Measurements from ENCODE around the gene DTD1.
A peak's percentile ranks its signal among the peaks of the same experiment; 100 is the strongest.
"Not testable (repeated sequence)": the region's sequence is repeated elsewhere in the genome, so short reads cannot be mapped to it uniquely, and the experiment has no call there.

The DTD1 gene

DNA sequence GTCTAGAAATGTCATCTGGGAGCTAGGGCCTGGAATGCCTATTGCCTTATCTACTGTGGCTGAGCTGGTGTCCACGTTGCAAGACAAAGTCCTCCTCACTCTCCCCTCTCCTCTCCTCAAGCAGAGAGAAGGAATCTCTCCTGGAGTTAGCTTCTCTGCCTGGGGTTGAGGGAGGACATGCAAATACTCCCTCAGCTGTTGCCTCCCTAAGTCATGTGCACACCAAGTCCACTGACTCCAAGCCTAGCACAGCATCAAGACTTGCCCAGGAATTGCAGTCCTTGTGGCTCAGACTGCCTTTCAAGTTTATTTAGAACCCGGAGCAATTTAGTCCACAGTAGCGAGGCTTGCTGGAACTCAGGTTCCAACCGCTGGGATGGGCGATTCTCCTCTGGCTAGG, 187.8 kb downstream of the DTD1 start:
- no peaks in the 10 kb centered on the region for H3K27me3 ChIP-seq (ENCODE audit: control insufficient read depth, insufficient read depth, low read length)
- H3K4me3 ChIP-seq (ENCODE audit: low read length) = no peak overlapping the region
- no peak overlapping the region for H3K27ac ChIP-seq (ENCODE audit: low read depth, low read length)
- H3K4me1 ChIP-seq (ENCODE audit: control insufficient read depth, insufficient read depth, low read length) = peaks cover 2% of the 10 kb centered on the region
- no peak overlapping the region for H3K9ac ChIP-seq (ENCODE audit: low read length)
- no peaks in the 10 kb centered on the region for H3K36me3 ChIP-seq (ENCODE audit: control insufficient read depth, insufficient read depth, low read length)

- Histone ChIP-seq H3K36me3 (ENCODE audit: control insufficient read depth, insufficient read depth, low read length) (no peaks in the 10 kb centered on the region), H3K9ac (ENCODE audit: low read length) (no peak overlapping the region), H3K4me1 (ENCODE audit: control insufficient read depth, insufficient read depth, low read length) (peaks cover 2% of the 10 kb centered on the region), H3K27ac (ENCODE audit: low read depth, low read length) (no peak overlapping the region), H3K4me3 (ENCODE audit: low read length) (no peak overlapping the region), H3K27me3 (ENCODE audit: control insufficient read depth, insufficient read depth, low read length) (no peaks in the 10 kb centered on the region)
These were observed 191.0 kb downstream of the DTD1 start for GRCh38 chr20:18778690-18779392.

DNA sequence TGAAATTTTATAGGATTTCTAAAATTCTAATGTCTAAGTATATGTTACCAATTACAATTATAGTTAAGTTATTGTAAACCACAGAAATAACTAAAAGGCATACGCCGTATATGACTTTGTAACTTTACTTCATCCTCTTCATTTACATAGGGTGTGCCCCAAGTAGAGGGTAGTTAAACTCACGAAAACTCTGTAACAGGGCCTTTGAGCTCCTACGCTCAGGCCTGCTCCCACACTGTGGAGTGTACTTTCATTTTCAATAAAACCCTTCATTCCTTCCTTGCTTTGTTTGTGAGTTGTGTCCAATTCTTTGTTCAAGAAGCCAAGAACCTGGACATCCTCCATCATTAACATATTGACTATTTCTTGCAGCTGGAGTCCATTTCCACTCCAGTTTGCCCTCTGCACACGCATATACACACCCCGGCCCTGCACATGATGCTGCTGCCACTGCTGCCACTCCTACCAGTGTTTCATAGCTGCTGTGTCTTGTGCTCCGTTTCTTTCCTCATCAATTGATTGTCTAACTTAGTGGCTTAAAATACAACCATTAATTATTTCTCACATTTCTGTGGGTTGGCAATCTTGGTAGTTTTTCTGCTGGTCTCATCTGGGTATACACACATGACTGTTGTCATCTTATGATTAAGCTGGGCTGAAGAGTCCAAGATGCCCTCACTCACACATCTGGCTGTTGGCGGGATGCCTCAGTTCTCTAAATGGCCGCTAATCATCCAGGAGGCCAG, 192.7 kb downstream of the DTD1 start:
- Histone ChIP-seq H3K27me3 (ENCODE audit: control insufficient read depth, insufficient read depth, low read length) (no peaks in the 10 kb centered on the region), H3K27ac (ENCODE audit: low read depth, low read length) (no peak overlapping the region), H3K4me1 (ENCODE audit: control insufficient read depth, insufficient read depth, low read length) (no peaks in the 10 kb centered on the region), H3K36me3 (ENCODE audit: control insufficient read depth, insufficient read depth, low read length) (no peaks in the 10 kb centered on the region), H3K9ac (ENCODE audit: low read length) (no peak overlapping the region), H3K4me3 (ENCODE audit: low read length) (no peak overlapping the region)

DNA sequence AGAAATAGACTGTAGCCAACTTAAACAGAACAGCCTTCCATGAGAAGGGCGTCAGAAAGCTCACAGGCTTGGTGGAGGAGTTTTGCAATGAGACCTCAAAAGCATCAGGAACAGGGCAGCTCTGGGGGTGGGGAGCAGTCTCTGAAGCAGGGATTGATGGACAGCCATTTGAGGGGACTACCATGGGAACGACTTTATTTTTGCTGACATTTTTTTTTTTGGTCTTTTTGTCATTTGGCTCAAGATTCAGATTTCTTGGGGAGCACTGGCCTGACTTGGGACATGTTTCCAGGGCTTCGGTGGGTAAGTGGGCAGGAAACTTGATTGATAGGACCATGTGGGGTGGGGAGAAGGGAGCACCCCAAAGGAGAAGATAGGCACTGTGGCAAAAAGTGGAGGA, 193.7 kb downstream of the DTD1 start:
- Histone ChIP-seq H3K27me3 (ENCODE audit: control insufficient read depth, insufficient read depth, low read length) (no peaks in the 10 kb centered on the region), H3K27ac (ENCODE audit: low read depth, low read length) (no peak overlapping the region), H3K9ac (ENCODE audit: low read length) (no peak overlapping the region), H3K36me3 (ENCODE audit: control insufficient read depth, insufficient read depth, low read length) (no peaks in the 10 kb centered on the region), H3K4me1 (ENCODE audit: control insufficient read depth, insufficient read depth, low read length) (no peaks in the 10 kb centered on the region), H3K4me3 (ENCODE audit: low read length) (no peak overlapping the region)

GRCh38 chr20:18783385-18783959, 195.6 kb downstream of the DTD1 start:
- H3K27me3 ChIP-seq (ENCODE audit: control insufficient read depth, insufficient read depth, low read length) = no peaks in the 10 kb centered on the region
- no peaks in the 10 kb centered on the region for H3K4me1 ChIP-seq (ENCODE audit: control insufficient read depth, insufficient read depth, low read length)
- no peak overlapping the region for H3K27ac ChIP-seq (ENCODE audit: low read depth, low read length)
- no peak overlapping the region for H3K4me3 ChIP-seq (ENCODE audit: low read length)
- no peaks in the 10 kb centered on the region for H3K36me3 ChIP-seq (ENCODE audit: control insufficient read depth, insufficient read depth, low read length)
- no peak overlapping the region for H3K9ac ChIP-seq (ENCODE audit: low read length)

- H3K27me3 ChIP-seq (ENCODE audit: control insufficient read depth, insufficient read depth, low read length); H3K9ac ChIP-seq (ENCODE audit: low read length); H3K4me3 ChIP-seq (ENCODE audit: low read length); H3K27ac ChIP-seq (ENCODE audit: low read depth, low read length); H3K36me3 ChIP-seq (ENCODE audit: control insufficient read depth, insufficient read depth, low read length); H3K4me1 ChIP-seq (ENCODE audit: control insufficient read depth, insufficient read depth, low read length): not testable (repeated sequence)
These were observed 199.2 kb downstream of the DTD1 start for GRCh38 chr20:18787046-18787445.

GRCh38 chr20:18788021-18788420, 200.2 kb downstream of the DTD1 start:
- Histone ChIP-seq H3K4me3 (ENCODE audit: low read length) (no peak overlapping the region), H3K27ac (ENCODE audit: low read depth, low read length) (no peak overlapping the region), H3K36me3 (ENCODE audit: control insufficient read depth, insufficient read depth, low read length) (no peaks in the 10 kb centered on the region), H3K27me3 (ENCODE audit: control insufficient read depth, insufficient read depth, low read length) (no peaks in the 10 kb centered on the region), H3K9ac (ENCODE audit: low read length) (no peak overlapping the region), H3K4me1 (ENCODE audit: control insufficient read depth, insufficient read depth, low read length) (no peaks in the 10 kb centered on the region)

- no peaks in the 10 kb centered on the region for H3K36me3 ChIP-seq (ENCODE audit: control insufficient read depth, insufficient read depth, low read length)
- peaks cover 7% of the 10 kb centered on the region for H3K4me1 ChIP-seq (ENCODE audit: control insufficient read depth, insufficient read depth, low read length)
- no peak overlapping the region for H3K9ac ChIP-seq (ENCODE audit: low read length)
- H3K4me3 ChIP-seq (ENCODE audit: low read length) = no peak overlapping the region
- H3K27ac ChIP-seq (ENCODE audit: low read depth, low read length) = no peak overlapping the region
- H3K27me3 ChIP-seq (ENCODE audit: control insufficient read depth, insufficient read depth, low read length) = no peaks in the 10 kb centered on the region
These were observed 202.9 kb downstream of the DTD1 start for GRCh38 chr20:18790787-18791186.

GRCh38 chr20:18793625-18794427, 206.0 kb downstream of the DTD1 start:
- Histone ChIP-seq H3K9ac (ENCODE audit: low read length) (peak overlapping the region; percentile 70), H3K27me3 (ENCODE audit: control insufficient read depth, insufficient read depth, low read length) (no peaks in the 10 kb centered on the region), H3K36me3 (ENCODE audit: control insufficient read depth, insufficient read depth, low read length) (no peaks in the 10 kb centered on the region), H3K4me1 (ENCODE audit: control insufficient read depth, insufficient read depth, low read length) (peaks cover 7% of the 10 kb centered on the region), H3K4me3 (ENCODE audit: low read length) (peak overlapping the region; percentile 84), H3K27ac (ENCODE audit: low read depth, low read length) (peak overlapping the region; percentile 95)

GRCh38 chr20:18794428-18794787, 206.6 kb downstream of the DTD1 start:
- H3K4me1 ChIP-seq (ENCODE audit: control insufficient read depth, insufficient read depth, low read length) = peaks cover 7% of the 10 kb centered on the region
- peak overlapping the region; percentile 84 for H3K4me3 ChIP-seq (ENCODE audit: low read length)
- peak overlapping the region; percentile 95 for H3K27ac ChIP-seq (ENCODE audit: low read depth, low read length)
- H3K9ac ChIP-seq (ENCODE audit: low read length) = peak overlapping the region; percentile 70
- no peaks in the 10 kb centered on the region for H3K36me3 ChIP-seq (ENCODE audit: control insufficient read depth, insufficient read depth, low read length)
- no peaks in the 10 kb centered on the region for H3K27me3 ChIP-seq (ENCODE audit: control insufficient read depth, insufficient read depth, low read length)

- peaks cover 7% of the 10 kb centered on the region for H3K4me1 ChIP-seq (ENCODE audit: control insufficient read depth, insufficient read depth, low read length)
- no peaks in the 10 kb centered on the region for H3K27me3 ChIP-seq (ENCODE audit: control insufficient read depth, insufficient read depth, low read length)
- H3K9ac ChIP-seq (ENCODE audit: low read length) = no peak overlapping the region
- H3K4me3 ChIP-seq (ENCODE audit: low read length) = no peak overlapping the region
- H3K36me3 ChIP-seq (ENCODE audit: control insufficient read depth, insufficient read depth, low read length) = no peaks in the 10 kb centered on the region
- H3K27ac ChIP-seq (ENCODE audit: low read depth, low read length) = no peak overlapping the region
These were observed 207.5 kb downstream of the DTD1 start for GRCh38 chr20:18795366-18795765.

- no peaks in the 10 kb centered on the region for H3K36me3 ChIP-seq (ENCODE audit: control insufficient read depth, insufficient read depth, low read length)
- no peaks in the 10 kb centered on the region for H3K27me3 ChIP-seq (ENCODE audit: control insufficient read depth, insufficient read depth, low read length)
- no peak overlapping the region for H3K9ac ChIP-seq (ENCODE audit: low read length)
- H3K27ac ChIP-seq (ENCODE audit: low read depth, low read length) = no peak overlapping the region
- H3K4me3 ChIP-seq (ENCODE audit: low read length) = no peak overlapping the region
- H3K4me1 ChIP-seq (ENCODE audit: control insufficient read depth, insufficient read depth, low read length) = peaks cover 7% of the 10 kb centered on the region
These were observed 208.5 kb downstream of the DTD1 start for GRCh38 chr20:18796282-18796833.
